ENCODE data around the gene CSTF2T. TPM values are rescaled to one million over a fixed set of nuclear protein-coding genes. Genes with fewer than 3 reads are reported as not detected.

Gene CSTF2T
- total and polyA plus RNA-seq, 4 donors = 6.2 to 25.3 (median 16.4) TPM

DNA sequence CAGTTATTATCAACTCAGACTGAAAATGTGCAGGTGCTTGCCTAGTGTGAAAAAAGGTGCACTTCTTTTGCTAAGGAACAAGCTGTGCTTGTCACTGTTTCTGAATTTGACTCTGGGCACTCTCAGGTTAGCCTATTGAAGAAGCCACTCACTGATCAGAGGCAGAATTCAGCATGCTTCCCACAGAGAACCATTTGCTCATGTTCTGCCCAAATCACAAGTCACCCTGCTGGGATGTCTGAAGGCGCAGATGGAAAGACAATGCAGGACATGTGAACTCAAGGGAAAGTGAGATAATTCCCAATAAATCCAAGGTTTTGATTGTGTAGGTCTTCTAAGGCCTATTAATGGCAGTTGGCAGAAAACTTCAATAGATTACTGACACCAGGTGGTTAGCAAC lies 47.8 kb upstream of the CSTF2T start:
- no peaks in the 10 kb centered on the region for H3K27me3 ChIP-seq (ENCODE audit: control insufficient read depth in 3 of 3, insufficient read depth in 3 of 3, low read length in 2 of 3)
- TF ChIP-seq, protein P1, sequence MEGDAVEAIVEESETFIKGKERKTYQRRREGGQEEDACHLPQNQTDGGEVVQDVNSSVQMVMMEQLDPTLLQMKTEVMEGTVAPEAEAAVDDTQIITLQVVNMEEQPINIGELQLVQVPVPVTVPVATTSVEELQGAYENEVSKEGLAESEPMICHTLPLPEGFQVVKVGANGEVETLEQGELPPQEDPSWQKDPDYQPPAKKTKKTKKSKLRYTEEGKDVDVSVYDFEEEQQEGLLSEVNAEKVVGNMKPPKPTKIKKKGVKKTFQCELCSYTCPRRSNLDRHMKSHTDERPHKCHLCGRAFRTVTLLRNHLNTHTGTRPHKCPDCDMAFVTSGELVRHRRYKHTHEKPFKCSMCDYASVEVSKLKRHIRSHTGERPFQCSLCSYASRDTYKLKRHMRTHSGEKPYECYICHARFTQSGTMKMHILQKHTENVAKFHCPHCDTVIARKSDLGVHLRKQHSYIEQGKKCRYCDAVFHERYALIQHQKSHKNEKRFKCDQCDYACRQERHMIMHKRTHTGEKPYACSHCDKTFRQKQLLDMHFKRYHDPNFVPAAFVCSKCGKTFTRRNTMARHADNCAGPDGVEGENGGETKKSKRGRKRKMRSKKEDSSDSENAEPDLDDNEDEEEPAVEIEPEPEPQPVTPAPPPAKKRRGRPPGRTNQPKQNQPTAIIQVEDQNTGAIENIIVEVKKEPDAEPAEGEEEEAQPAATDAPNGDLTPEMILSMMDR (IDR thresholded peaks at IDR 0.05; ENCODE audit: control extremely low read depth, extremely low read depth) = no peak
- 95 to 97% methylated on average over 1 of the region's 1 CpG for WGBS, 2 donors
- H3K27ac ChIP-seq (ENCODE audit: low read depth in 1 of 2, low read length in 1 of 2) = no peak overlapping the region
- H3K4me3 ChIP-seq = no peak overlapping the region
- H3K9me3 ChIP-seq (ENCODE audit: control insufficient read depth in 4 of 4, insufficient read depth in 3 of 4, low read length in 3 of 4) = no peaks in the 10 kb centered on the region
- H3K36me3 ChIP-seq (ENCODE audit: control insufficient read depth in 4 of 4, insufficient read depth in 4 of 4, low read length in 4 of 4) = no peaks in the 10 kb centered on the region
- ATAC-seq (ENCODE audit: insufficient read depth, low FRiP score) (no peak), DNase-seq (no peak)
- no peak overlapping the region for H3K9ac ChIP-seq (ENCODE audit: insufficient read depth in 1 of 2, low read length in 2 of 2)
- H3K4me1 ChIP-seq (ENCODE audit: control insufficient read depth in 5 of 5, insufficient read depth in 5 of 5, low read length in 5 of 5) = peaks cover 0 to 3% (median 0%) of the 10 kb centered on the region in 5 donors

DNA sequence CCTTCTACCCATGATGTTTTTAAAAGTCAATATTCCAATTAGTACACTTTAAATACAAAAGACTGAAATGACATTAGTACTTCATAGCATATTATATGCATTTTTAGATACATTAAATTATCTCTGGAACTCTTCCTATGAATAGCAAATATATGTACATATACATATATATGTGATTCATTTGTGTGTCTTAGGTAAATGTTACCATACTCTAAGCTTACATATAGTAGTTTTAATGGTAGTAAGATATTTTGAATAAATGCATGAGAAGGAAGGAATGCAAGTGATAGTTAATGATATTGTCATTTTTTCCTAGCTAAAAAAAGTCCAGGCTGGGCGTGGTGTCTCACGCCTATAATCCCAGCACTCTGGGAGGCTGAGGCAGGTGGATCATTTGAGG lies 46.0 kb upstream of the CSTF2T start:
- H3K27me3 ChIP-seq (ENCODE audit: control insufficient read depth in 3 of 3, insufficient read depth in 3 of 3, low read length in 2 of 3) = no peaks in the 10 kb centered on the region
- TF ChIP-seq, protein P1 (IDR thresholded peaks at IDR 0.05; ENCODE audit: control extremely low read depth, extremely low read depth) = no peak
- no peak overlapping the region for H3K9ac ChIP-seq (ENCODE audit: insufficient read depth in 1 of 2, low read length in 2 of 2)
- no peak for DNase-seq
- no peak for ATAC-seq (ENCODE audit: insufficient read depth, low FRiP score)
- H3K9me3 ChIP-seq (ENCODE audit: control insufficient read depth in 4 of 4, insufficient read depth in 3 of 4, low read length in 3 of 4) = no peaks in the 10 kb centered on the region
- peaks cover 0 to 3% (median 0%) of the 10 kb centered on the region in 5 donors for H3K4me1 ChIP-seq (ENCODE audit: control insufficient read depth in 5 of 5, insufficient read depth in 5 of 5, low read length in 5 of 5)
- no peak overlapping the region for H3K4me3 ChIP-seq
- H3K27ac ChIP-seq (ENCODE audit: low read depth in 1 of 2, low read length in 1 of 2) = no peak overlapping the region
- 98 to 100% methylated on average over 2 of the region's 2 CpGs for WGBS, 2 donors
- H3K36me3 ChIP-seq (ENCODE audit: control insufficient read depth in 4 of 4, insufficient read depth in 4 of 4, low read length in 4 of 4) = no peaks in the 10 kb centered on the region

DNA sequence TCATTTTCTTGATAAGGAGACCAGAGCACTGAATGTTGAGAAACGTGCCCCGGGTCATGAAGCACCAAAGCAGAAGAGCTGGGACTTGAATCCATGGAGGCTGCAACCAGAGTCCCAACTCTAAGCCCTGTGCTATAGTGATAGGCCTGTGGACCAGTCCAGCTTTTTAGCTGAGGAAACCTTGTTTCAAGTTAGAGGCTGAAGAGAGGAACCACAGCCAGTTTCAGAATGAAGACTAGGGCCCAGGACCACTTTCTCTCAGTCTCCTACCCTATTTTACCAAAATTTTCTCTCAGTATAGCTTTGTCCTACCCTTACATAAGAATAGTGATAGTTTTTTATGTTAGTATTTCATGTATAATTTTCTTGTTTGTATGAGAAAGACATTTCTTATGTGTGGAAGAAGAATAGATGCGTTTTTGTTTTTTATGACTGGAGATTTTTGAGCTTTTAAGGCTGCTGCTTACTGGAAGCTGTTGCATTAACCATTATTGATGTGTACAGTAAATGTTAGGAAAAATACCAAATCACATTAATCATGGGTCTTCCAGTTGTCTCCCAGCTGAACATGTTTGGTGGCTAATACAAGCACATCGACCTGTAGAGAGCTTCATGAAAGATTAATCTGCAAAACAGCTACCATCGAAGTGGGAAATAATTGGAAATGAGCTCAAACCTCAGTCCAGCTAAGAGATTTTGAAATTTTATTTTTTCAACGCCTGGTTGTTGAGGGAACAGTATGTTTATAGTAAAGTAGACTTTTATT lies 45.0 kb upstream of the CSTF2T start:
- H3K9me3 ChIP-seq (ENCODE audit: control insufficient read depth in 4 of 4, insufficient read depth in 3 of 4, low read length in 3 of 4) = no peaks in the 10 kb centered on the region
- whole genome bisulfite sequencing, 2 donors = 90 to 94% methylated on average over 6 of the region's 6 CpGs
- no peak for DNase-seq

More for the DNA sequence above, 45.0 kb upstream of the CSTF2T start:
- H3K27ac ChIP-seq (ENCODE audit: low read depth in 1 of 2, low read length in 1 of 2) = no peak overlapping the region
- TF ChIP-seq, protein P1 (IDR thresholded peaks at IDR 0.05; ENCODE audit: control extremely low read depth, extremely low read depth) = no peak
- peaks cover 0 to 3% (median 0%) of the 10 kb centered on the region in 5 donors for H3K4me1 ChIP-seq (ENCODE audit: control insufficient read depth in 5 of 5, insufficient read depth in 5 of 5, low read length in 5 of 5)
- no peak overlapping the region for H3K4me3 ChIP-seq
- H3K36me3 ChIP-seq (ENCODE audit: control insufficient read depth in 4 of 4, insufficient read depth in 4 of 4, low read length in 4 of 4) = no peaks in the 10 kb centered on the region
- ATAC-seq (ENCODE audit: insufficient read depth, low FRiP score) = no peak
- no peaks in the 10 kb centered on the region for H3K27me3 ChIP-seq (ENCODE audit: control insufficient read depth in 3 of 3, insufficient read depth in 3 of 3, low read length in 2 of 3)
- no peak overlapping the region for H3K9ac ChIP-seq (ENCODE audit: insufficient read depth in 1 of 2, low read length in 2 of 2)

Data from lung (tissue), 12 donors.